HG03442 (cell line): ENCODE results near the gene PIAS4.

Experiments
- ATAC-seq: cut with Tn5 transposase; IDR thresholded peaks from one replicate; pipeline ENCODE4 v1.9.1; 2021; ENCODE audit warnings: mild to moderate bottlenecking, moderate library complexity; ENCODE audit not compliant: unreplicated experiment

The PIAS4 gene

DNA sequence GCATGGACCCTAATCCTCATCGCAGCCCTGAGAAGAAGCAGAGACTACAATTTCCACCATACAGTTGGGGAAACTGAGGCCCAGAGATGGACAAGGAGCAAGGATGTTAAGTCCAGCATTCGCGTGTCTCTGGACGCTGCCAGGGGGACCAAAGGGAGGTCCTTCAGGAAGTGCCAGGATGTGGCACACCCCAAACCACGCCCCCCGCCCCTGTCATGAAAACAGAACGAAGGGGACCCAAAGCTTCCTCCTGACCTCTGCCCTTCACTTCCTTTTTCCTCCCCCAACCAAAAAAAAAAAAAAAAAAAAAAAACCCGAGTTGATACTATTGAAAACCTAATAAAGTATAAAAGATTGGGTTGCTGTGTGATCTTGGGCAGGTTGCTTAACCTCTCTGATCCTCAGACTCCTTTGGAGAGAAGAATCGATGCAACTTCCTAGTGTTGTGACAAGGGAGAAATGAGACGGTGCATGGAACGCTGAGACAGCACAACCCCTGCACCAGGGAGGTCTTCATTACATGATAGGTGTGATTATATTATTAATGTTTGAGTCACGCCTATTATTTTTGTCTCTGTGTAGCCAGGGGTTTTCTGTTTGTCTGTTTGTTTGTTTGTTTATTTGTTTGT is 61.9 kb downstream of the PIAS4 start:
- ATAC-seq: no peak

DNA sequence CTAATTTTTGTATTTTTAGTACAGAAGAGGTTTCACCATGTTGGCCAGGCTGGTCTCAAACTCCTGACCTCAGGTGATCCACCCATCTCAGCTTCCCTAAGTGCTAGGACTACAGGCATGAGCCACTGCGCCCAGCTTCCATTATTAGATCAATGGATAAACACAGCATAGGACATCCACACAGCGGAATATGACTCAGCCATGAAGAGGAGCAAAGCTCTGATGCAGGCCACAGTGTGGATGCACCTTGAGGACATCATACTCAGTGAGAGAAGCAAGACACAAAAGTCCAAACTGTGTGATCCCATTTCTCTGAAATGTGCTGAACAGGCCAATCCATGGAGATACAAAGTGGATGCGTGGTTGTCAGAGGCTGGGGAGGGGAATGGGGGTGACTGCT is 64.1 kb downstream of the PIAS4 start:
- ATAC-seq: no peak

DNA sequence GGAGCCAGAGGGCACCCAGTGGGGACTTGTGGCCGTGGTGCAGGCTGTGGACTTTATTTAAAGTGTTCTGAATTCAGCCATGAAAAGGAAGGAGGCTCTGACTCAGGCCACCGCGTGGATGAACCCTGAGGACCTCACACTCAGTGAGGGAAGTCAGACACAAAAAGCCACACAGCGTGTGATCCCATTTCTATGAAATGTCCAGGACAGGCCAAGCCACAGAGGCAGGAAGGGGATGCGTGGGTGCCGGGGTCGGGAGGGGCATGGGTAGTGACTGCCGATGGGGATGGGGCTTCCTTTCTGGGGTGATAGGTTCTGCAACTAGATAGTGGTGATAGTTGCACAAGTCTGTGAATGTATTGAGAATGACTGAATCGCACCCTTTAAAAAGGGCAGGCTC is 67.8 kb downstream of the PIAS4 start:
- no peak for ATAC-seq

DNA sequence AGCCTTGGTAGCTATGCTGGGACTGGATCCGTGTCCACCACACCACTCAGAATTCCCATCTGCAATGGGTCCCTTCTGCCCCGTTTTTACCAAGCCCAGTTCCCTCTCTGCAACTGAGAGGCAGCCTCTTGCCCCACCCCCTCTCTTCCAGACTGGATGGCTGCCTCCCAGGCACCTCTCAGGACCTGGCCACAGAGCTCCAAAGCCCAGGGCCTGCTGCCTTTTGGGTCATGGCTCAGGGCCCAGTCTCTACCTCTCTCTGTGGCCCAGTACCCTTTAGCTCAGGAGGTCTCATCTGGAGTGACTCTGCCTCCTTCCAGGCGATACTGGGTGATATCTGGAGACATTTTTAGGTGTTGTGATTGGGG is 69.5 kb downstream of the PIAS4 start:
- no peak for ATAC-seq

DNA sequence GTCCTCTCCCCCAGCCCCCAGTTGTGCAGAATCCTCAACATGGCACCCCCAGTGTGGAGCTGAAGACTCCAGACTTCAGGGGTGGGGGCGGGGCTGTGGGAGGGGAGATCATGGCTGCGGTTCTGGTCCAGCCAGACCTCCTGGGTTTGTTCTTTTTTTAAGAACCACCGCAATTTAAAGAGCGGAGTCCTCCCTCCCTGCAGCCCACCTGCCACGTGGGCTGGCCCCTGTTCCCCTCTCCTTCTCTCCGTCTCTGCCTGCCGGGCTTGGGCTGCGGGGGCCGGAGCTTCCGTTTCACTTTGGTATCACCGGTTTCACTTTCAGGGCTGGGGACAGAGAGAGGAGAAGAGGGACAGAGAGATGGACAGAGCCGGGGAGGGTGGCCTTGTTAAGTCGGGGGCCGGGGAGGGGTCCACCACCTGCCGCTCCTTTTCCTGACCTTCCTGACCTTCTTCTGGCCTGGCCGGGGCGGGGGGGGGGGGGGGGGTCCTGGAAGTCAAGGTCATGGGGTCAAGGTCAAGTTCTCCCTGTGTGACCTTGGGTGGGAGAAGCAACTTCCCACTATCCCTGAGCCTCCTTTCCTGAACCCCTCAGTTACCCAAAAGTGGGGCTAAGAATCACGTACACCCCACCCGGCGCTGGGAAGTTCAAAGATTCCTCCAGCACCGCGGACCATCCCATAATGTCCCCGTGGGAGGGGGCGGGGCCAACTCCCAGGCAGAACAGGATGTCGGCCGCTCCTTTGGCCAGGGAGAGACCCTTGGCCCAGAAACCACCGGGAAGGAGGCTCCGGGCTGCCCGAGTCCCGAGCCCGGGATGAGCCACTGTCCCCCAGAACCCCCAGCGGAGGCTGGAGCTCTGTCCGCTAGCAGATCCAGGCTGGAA is 70.5 kb downstream of the PIAS4 start:
- no peak for ATAC-seq

DNA sequence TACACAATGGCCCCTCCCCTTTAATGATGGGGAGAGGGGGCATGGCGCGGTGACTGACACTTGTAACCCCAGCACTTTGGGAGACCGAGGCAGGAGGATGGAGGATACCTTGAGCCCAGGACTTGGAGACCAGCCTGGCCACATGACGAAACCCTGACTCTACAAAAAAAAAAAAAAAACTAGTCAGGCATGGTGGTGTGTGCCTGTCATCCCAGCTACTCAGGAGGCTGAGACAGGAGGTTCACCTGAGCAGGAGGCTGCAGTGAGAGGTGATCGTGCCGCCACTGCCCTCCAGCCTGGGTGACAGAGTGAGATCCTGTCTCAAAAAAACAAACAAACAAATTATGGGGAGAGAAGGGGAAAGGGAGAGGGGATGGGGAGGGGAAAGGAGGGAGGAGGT is 72.9 kb downstream of the PIAS4 start:
- no peak for ATAC-seq

DNA sequence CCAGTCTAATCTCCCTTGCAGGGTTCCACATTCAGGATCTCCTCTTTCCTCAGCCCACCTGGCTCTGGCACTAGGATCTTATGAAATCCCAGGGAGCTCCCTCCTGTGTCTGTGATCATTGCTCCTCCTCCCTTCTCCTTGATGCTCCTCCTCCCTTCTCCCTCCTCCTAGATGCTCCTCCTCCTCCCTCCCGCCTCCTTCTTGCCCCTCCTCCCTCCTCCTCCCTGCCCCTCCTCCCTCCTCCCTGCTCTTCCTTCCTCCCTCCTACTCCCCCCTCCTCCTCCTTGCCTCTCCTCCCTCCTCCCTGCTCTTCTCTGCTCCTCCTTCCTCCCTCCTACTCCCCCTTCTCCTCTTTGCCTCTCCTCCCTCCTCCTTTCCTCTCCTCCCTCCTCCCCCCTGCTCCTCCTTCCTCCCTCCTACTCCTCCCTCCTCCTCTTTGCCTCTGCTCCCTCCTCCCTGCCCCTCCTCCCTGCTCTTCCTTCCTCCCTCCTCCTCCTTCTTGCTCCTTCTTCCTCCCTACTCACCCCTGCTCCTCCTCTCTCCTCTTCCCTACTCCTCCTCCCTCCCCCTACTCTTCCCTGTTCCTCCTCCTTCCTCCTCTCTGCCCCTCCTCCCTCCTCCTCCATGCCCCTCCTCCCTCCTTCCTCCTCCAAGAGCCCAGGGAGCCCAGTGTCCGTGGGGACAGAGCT is 74.0 kb downstream of the PIAS4 start:
- no peak for ATAC-seq

DNA sequence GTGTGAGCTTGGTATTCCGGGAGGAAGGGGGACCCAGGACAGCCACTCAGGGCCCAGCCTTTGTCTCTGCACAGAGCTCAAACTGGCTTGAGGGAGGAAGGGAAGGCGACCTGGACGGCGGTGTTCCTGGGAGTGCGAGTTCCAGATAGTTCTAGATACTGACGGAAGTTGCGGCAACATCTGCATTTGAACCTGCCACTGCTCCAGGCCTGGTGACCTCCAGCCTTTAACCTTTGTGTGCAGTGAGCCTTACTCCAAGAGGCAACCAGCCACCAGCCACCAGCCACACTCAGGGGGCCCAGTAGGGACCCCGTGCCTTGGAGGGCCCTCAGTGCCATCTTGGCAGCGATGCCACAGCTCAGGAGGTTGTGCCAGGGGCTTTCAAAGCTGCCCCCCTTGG is 74.6 kb downstream of the PIAS4 start:
- ATAC-seq: no peak

DNA sequence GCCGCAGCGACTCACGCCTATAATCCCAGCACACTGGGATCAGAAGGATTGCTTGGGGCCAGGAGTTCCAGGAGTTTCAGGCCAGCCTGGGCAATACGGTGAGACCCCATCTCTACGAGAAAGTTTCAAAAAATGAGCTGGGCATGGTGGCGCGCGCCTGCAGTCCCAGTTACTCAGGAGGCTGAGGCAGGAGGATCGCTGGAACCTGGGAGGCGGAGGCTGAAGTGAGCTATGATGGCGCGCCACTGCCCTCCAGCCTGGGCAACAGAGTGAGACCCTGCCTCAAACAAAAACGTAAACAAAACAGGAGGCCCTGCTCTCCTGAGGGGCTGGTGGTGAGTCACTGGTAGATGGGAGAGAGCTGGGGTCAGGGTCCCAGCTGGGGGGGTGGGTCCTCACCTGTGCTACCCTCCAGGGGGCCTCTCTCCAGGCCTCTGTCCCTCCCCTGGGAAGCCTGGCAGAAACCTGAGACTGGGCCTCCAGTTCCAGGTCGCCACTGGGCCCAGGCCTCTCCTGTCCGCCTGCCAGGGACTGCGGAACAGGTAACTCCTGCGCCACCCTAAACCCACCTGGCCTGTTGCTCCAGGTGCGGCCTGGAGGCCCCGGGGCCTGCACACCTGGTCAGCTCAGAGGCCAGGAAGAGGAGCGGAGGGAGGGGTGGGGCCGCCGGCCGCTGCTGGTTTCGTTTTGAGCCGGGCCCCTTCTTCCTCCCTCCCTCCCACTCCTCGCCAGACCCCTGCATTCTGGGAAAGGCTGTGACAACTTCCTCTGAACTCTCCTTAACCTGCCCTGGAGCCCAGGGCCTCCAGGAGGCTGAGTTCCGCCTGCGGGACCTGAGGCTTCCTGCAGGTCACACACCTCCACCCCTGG is 76.4 kb downstream of the PIAS4 start:
- ATAC-seq: no peak

DNA sequence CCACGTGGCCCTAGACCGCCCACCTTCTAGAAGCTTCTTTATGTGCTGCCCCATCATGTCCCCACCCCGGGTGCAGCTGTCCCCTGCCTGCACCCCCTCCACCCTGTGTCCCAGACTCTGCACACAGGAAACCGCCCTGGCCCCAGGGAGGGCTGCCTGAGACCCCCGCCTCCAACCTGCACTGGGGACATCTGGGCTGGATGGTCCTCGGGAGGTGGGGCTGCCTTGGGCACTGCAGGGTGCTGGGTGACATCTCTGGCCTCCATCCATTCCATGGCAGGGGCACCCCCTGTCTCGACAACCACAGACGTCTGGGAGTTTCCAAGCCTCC is 77.0 kb downstream of the PIAS4 start:
- ATAC-seq: no peak

DNA sequence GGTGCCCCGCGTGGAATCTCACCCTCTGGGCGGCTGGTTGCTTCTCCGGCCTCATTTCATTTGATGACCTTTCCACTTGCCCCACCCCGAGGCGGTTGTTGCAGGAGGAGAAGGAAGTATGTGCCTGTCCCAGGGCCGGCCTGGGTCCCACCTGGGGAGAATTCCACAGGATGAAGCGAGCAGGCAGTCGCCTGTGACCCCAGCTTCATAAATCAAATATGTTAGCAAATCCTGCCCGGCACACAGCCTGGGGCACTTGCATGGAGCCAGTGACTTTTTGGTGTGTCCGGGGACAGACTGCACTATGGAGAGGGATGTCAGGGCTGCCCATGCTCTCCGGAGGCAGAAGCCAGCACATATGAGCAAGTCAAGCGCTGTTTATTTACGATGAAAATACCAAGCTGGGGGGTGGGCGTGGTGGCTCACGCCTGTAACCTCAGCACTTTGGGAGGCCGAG is 78.9 kb downstream of the PIAS4 start:
- no peak for ATAC-seq

DNA sequence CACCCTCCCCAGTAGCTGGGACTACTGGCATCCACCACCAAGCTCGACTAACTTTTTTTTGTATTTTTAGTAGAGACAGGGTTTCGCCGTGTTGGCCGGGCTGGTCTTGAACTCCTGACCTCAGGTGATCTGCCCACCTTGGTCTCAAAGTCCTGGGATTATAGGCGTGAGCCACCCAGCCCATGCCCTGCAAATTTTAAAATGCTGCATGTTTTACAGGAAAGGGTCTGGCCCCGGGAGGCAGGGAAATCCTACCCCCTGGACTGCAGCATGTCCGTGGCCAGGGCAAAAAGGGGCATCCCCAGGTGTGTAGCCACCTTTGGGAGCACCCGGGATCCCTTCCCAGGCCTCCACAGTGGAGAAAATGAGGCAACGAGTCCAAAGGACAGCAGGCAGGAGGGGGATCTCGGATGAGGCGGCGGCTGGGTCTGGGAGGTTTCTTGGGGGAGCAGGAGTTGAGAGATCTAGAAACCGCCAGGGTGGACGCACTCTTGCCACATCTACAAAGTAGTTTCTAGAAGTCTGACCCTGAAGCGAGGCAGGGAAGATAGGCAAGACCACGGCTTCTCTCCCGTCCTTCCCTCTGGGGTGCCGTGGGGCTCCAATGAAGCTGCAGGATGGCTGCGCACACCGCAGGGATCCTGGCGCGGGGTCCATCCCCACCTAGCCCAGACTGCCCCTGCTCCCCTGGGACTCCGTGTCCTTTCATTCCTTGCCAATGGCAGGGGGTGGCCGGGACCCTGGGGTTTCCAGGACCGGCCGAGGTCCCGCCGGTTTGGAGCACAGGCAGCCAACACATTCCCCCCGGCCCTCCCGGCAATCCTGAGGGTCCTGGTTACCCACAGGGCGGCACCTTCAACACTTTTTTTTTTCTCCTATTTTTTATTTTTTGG is 80.5 kb downstream of the PIAS4 start:
- ATAC-seq: no peak

DNA sequence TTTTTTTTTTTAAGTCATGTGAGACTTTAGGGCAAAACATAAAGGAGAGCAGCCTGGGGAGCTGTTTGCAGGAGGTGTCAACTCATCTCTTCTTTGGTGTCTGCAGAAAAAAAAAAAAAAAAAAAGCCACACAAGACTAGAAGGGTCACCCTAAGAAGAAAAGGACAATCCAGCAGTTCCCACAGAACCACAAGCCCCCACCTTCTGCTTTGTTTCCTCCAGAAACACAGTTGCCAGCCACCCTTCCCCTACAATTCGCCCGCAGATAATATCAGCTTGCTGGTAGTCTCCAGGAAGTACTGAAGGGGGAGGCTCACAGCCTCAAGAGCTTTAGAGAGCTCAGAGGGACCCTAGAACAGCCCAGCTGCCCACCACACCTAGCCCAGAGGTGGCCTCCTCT is 81.4 kb downstream of the PIAS4 start:
- ATAC-seq: no peak
